ENCODE data around the gene GRM8.

Gene GRM8

DNA sequence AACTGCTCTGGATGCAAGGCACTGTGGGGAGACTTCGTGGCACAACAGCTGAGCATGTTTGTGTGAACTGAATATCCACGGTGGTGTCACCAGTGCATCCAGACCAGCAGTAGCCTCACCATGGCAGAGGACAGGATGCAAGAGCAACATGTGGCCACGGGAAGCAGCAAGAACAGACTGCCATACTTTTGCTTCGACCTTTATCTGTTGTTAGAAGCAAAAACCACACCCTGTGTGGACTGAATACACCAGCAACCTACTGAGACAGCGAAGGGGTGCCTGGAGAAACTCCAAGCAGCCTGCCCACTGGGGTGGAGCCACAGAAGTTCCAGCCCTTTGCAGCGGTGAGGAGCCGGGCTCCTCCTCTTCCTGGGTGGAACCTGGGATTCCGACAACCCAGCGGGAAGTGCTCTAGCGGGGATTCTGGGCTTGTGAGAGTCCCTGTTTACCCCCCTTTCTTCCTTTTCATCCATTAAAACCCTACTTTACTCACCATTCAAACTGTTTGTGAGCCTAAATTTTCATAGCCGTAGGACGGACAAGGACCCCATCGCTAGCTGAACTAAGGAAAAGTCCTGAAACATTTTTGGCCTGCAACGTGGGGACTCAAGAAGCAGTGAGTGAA lies 584.9 kb downstream of the GRM8 start:
- Histone ChIP-seq H3K27ac (no peak overlapping the region), H3K4me3 (no peak overlapping the region)
- TF ChIP-seq, protein P1, sequence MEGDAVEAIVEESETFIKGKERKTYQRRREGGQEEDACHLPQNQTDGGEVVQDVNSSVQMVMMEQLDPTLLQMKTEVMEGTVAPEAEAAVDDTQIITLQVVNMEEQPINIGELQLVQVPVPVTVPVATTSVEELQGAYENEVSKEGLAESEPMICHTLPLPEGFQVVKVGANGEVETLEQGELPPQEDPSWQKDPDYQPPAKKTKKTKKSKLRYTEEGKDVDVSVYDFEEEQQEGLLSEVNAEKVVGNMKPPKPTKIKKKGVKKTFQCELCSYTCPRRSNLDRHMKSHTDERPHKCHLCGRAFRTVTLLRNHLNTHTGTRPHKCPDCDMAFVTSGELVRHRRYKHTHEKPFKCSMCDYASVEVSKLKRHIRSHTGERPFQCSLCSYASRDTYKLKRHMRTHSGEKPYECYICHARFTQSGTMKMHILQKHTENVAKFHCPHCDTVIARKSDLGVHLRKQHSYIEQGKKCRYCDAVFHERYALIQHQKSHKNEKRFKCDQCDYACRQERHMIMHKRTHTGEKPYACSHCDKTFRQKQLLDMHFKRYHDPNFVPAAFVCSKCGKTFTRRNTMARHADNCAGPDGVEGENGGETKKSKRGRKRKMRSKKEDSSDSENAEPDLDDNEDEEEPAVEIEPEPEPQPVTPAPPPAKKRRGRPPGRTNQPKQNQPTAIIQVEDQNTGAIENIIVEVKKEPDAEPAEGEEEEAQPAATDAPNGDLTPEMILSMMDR (IDR thresholded peaks at IDR 0.05) = no peak
- no peak for DNase-seq (ENCODE audit: low spot score)

DNA sequence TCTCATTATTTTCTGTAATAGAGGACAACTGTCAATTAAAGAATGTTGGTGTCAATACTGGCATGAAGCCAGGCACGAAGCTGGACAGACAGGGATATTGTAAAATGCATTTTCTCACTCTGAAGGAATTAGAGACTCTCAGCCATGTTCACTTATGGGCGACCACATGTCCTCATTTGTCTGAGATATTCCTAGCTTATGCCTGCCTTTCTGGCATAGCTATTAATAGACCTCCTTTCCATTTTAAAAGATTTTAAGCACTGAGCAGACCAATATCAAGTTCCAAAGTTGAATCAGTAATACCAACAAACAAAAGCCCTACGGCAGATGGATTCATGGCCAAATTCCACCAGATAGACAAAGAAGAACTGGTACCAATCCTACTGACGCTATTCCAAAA lies 589.9 kb downstream of the GRM8 start:
- H3K27ac ChIP-seq = no peak overlapping the region
- TF ChIP-seq, protein P1 (IDR thresholded peaks at IDR 0.05) = no peak
- no peak for DNase-seq (ENCODE audit: low spot score)
- no peak overlapping the region for H3K4me3 ChIP-seq

DNA sequence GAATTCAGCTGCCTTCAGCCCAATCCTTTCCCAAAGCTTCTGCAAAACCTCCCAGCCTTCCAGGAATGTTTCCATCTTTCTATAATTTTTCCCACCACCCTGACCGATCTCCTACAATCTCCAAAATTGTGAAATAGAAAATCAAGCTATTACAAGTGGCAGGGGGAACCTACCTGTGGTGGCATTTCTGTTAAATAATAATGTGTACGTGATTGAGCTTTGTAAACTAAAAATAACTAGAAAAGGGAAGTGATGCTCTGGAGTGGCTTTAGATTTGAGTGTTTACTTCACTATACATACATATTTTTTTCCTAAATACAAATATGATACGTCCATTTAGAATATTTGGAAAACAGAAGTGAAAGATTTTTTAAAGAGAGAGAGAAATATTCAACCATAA lies 593.6 kb downstream of the GRM8 start:
- H3K4me3 ChIP-seq = no peak overlapping the region
- DNase-seq (ENCODE audit: low spot score) = no peak
- no peak overlapping the region for H3K27ac ChIP-seq
- TF ChIP-seq, protein P1 (IDR thresholded peaks at IDR 0.05) = no peak

DNA sequence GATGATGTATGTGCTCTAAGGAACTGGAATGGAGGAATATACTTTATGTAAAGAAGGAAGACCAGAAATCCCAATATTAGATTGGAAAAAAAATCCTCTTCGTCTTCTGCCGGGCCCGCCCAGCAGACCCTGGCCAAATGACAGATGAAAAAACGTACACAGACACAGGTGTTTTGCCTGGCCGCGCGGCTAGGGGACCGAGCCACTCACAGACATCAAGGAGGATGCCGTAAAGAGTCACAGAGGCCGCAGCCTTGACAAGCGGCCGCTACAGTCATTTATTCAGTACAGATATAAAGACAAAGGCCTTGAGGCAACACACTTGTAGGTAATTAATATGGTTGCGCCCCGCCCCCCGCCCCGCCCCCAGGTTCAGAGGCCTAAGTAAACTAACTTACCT lies 594.1 kb downstream of the GRM8 start:
- DNase-seq (ENCODE audit: low spot score) = no peak
- TF ChIP-seq, protein P1 (IDR thresholded peaks at IDR 0.05) = no peak

DNA sequence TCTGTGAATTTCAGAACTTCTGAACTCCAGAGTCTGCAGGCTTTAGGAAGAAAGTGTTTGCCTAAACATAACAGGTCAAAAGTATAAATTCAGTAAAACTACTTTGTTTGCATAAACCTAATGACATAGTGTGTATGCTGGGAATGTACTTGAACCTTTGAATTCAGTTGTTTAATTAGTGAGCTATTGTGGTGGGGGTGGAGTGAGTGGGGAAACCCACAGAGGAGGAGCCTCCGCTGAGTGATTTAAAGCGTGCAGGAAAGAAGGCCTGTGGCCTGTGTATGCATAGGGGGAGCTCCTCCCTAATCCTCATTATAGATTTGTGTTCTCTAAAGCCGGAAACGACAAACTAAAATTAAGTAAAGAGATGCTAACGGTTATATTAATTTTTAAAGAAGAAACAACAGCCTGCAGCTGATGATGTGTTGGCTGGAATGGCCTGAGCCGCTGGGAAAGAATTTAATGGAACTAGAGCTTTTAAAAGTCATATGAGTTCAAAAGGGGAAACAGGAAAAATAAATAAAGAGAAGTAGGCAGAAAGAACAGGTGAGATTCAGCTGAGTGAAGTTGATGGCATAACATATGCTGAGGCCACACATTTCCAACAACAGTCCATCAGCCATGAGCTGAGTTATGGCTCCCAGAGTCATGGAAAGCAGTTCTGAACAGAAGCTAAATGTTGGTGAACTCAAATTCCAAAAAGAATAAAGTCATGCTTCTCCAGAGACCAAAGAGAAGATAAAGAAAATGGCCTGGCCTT lies 595.0 kb downstream of the GRM8 start:
- TF ChIP-seq, protein P1 (IDR thresholded peaks at IDR 0.05) = no peak
- Histone ChIP-seq H3K27ac (no peak overlapping the region), H3K4me3 (no peak overlapping the region)
- no peak for DNase-seq (ENCODE audit: low spot score)

More for the DNA sequence above, 594.1 kb downstream of the GRM8 start:
- H3K4me3 ChIP-seq = no peak overlapping the region
- no peak overlapping the region for H3K27ac ChIP-seq

DNA sequence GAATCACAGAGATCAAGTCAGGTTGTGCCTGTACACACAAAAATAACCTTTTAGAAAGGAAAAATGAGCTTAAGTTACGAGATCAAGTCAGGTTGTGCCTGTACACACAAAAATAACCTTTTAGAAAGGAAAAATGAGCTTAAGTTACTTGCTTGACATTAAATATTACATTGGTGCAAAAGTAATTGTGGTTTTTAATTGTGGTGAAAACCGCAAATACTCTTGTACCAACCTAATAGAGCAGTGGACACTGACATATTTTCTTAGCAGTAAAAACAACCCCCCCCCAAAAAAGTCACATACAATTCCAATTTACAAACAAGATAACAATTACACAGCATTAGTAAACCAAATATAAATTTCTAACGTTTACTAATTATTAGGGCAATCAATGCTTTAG lies 595.6 kb downstream of the GRM8 start:
- TF ChIP-seq, protein P1 (IDR thresholded peaks at IDR 0.05) = no peak
- no peak overlapping the region for H3K27ac ChIP-seq
- H3K4me3 ChIP-seq = no peak overlapping the region
- no peak for DNase-seq (ENCODE audit: low spot score)

DNA sequence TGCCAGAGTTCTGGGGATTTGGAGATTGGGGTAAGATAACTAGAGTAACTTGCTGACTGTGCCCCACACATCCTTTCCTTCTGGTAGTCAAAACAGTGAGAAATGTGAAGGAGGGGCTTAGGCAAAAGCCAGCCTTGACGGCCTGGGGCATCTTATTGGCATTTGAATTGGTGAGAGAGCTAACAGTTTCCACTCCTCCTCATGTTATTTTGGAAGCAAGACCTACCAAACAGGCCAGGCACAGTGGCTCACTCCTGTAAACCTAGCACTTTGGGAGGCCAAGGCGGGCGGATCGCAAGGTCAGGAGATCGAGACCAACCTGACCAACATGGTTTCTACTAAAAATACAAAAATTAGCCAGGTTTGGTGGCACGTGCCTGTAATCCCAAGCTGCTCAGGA lies 596.6 kb downstream of the GRM8 start:
- H3K27ac ChIP-seq = no peak overlapping the region
- no peak overlapping the region for H3K4me3 ChIP-seq
- no peak for DNase-seq (ENCODE audit: low spot score)
- TF ChIP-seq, protein P1 (IDR thresholded peaks at IDR 0.05) = no peak

Measured in coronary artery (tissue), 2 donors.